B cell (primary cell): ENCODE results near the gene ABHD16A.

ENCODE experiments used
- CTCF ChIP-seq: fragments of 200-600 bp; IDR thresholded peaks from one replicate; pipeline ENCODE4 v1.8.0; 2022; ENCODE audit warnings: antibody characterized with exemption, mild to moderate bottlenecking
- EZH2 ChIP-seq: IDR thresholded peaks from 2 replicates; pipeline ENCODE4 v1.6.1; 2012; ENCODE audit warnings: borderline replicate concordance, low read depth, mild to moderate bottlenecking, moderate library complexity, low read length; ENCODE audit not compliant: insufficient read depth, poor library complexity, severe bottlenecking

GRCh38 chr6:31729515-31729978, 26.4 kb upstream of the ABHD16A start:
- TF ChIP-seq CTCF (peak; percentile 89), EZH2 (no peak)
